Measurements from ENCODE around the gene GNG13. TPM values are rescaled to one million over a fixed set of nuclear protein-coding genes. Genes with fewer than 3 reads are reported as not detected.

The GNG13 gene
- total RNA-seq, 4 donors from 2014 or later: not detected

DNA sequence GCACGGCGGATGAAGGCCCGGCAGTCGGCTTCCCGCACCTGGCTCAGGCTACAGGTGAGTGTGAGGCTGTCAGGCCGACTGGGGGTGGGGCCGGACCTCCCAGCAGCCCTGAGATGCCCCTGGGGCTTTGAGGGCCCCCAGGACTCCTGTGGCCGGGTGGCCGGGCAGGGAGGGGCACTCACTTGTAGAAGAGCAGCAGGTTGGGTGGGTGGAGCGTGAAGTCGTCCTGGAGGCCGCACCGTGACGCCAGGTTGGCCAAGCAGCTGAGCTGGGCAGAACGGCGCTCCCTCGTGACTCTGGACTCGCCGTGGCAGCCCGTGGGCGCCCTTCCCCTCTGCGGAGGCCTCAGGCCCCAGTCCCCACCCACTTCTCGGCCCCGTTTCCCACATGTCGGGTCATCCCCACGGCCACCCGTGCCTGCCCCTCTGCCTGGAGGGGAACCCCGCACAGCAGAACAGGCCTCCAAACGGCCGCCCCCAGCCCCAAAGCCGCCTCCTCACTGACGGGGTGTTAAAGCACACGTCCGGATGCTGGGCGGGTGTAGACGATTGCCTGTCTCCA is 25.2 kb downstream of the GNG13 start:
- Histone ChIP-seq H3K4me3 (no peak overlapping the region), H3K4me1 (no peaks in the 10 kb centered on the region), H3K9me3 (no peaks in the 10 kb centered on the region), H3K36me3 (no peaks in the 10 kb centered on the region), H3K27ac (no peak overlapping the region), H3K27me3 (peaks cover 58% of the 10 kb centered on the region)
- DNase-seq (ENCODE audit: low spot score in 2 of 2): no peak
- no peak for TF ChIP-seq POLR2AphosphoS5 (IDR thresholded peaks at IDR 0.05)
- TF ChIP-seq POLR2A (IDR thresholded peaks at IDR 0.05): no peak
- TF ChIP-seq, protein P1, sequence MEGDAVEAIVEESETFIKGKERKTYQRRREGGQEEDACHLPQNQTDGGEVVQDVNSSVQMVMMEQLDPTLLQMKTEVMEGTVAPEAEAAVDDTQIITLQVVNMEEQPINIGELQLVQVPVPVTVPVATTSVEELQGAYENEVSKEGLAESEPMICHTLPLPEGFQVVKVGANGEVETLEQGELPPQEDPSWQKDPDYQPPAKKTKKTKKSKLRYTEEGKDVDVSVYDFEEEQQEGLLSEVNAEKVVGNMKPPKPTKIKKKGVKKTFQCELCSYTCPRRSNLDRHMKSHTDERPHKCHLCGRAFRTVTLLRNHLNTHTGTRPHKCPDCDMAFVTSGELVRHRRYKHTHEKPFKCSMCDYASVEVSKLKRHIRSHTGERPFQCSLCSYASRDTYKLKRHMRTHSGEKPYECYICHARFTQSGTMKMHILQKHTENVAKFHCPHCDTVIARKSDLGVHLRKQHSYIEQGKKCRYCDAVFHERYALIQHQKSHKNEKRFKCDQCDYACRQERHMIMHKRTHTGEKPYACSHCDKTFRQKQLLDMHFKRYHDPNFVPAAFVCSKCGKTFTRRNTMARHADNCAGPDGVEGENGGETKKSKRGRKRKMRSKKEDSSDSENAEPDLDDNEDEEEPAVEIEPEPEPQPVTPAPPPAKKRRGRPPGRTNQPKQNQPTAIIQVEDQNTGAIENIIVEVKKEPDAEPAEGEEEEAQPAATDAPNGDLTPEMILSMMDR (IDR thresholded peaks at IDR 0.05): no peak
- no peak for TF ChIP-seq EP300 (IDR thresholded peaks at IDR 0.05)
- WGBS: 51% methylated on average over 21 of the region's 36 CpGs

DNA sequence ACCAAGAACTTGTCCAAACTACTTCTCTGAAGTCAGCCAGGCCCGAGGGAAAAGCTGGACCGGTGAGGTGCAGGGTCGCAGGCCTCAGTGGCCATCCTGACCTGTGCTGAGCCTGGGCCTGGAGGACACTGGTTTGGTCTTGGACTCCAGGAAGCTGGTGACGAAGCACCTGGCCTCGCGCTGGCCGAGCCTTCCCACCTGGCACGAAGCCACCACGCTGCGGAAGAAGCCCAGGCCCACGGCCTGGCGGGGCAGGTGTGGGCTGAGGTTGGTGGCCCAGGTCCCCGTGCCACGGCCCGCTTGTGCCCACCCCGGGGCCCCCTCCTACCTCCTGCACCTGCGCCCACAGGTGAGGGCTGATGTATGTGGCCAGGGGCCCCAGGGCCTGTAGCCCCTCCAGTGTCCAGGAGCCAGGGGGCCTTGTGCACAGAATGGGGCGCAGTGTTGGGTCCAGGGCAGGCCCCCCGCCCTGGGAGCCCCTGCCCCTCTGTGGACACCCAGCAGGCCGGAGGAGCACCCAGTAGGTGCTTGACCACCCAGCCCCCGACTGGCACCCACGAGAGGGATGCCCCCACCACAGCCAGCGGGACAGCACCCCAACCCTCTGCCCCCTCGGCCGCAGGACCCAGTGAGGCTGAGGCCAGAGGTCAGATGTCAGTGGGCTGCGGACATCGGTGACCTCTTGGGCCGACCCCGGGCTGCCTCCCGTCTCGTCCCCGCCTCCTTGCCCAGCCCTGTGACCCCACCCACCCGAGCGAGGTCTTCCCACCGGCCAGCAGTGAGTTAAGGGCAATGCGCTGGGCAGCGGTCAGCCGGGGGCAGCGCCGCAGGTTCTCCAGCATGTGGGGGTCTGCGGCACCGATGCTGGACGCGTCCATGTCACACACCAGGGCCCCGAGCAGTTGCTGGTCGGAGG is 26.2 kb downstream of the GNG13 start:
- peaks cover 56% of the 10 kb centered on the region for H3K27me3 ChIP-seq
- no peaks in the 10 kb centered on the region for H3K36me3 ChIP-seq
- 78% methylated on average over 8 of the region's 46 CpGs for WGBS
- TF ChIP-seq POLR2AphosphoS5 (IDR thresholded peaks at IDR 0.05) (no peak), EP300 (IDR thresholded peaks at IDR 0.05) (no peak), POLR2A (IDR thresholded peaks at IDR 0.05) (no peak)
- TF ChIP-seq, protein P1 (IDR thresholded peaks at IDR 0.05): no peak
- H3K4me1 ChIP-seq: no peaks in the 10 kb centered on the region
- H3K27ac ChIP-seq: no peak overlapping the region
- DNase-seq (ENCODE audit: low spot score in 2 of 2): no peak
- no peaks in the 10 kb centered on the region for H3K9me3 ChIP-seq
- no peak overlapping the region for H3K4me3 ChIP-seq

DNA sequence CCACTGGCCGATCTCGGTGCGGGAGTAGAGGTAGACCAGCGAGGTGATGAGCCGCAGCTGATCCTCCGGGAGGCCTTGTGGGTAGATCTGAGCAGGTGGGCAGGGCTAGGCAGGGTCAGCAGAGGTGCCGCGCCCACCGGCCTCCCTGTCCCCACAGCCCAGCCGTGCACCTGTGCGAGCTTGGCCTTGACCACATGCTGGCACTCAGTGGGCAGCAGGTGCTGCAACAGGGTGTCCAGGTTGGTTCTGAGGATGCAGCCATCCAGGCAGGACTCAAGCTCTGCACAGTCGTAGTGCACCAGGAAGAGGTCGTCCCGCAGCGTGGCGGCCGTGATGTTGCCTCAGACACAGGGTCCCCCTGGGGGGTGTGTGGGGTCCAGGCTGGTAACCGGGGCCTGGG is 27.6 kb downstream of the GNG13 start:
- H3K27me3 ChIP-seq: peaks cover 57% of the 10 kb centered on the region
- H3K27ac ChIP-seq: no peak overlapping the region
- TF ChIP-seq EP300 (IDR thresholded peaks at IDR 0.05): no peak
- TF ChIP-seq POLR2AphosphoS5 (IDR thresholded peaks at IDR 0.05): no peak
- TF ChIP-seq, protein P1 (IDR thresholded peaks at IDR 0.05): no peak
- TF ChIP-seq POLR2A (IDR thresholded peaks at IDR 0.05): no peak
- H3K4me3 ChIP-seq: no peak overlapping the region
- DNase-seq (ENCODE audit: low spot score in 2 of 2): no peak
- H3K36me3 ChIP-seq: no peaks in the 10 kb centered on the region
- WGBS: 93% methylated on average over 11 of the region's 18 CpGs
- peaks cover 6% of the 10 kb centered on the region for H3K4me1 ChIP-seq
- no peaks in the 10 kb centered on the region for H3K9me3 ChIP-seq

DNA sequence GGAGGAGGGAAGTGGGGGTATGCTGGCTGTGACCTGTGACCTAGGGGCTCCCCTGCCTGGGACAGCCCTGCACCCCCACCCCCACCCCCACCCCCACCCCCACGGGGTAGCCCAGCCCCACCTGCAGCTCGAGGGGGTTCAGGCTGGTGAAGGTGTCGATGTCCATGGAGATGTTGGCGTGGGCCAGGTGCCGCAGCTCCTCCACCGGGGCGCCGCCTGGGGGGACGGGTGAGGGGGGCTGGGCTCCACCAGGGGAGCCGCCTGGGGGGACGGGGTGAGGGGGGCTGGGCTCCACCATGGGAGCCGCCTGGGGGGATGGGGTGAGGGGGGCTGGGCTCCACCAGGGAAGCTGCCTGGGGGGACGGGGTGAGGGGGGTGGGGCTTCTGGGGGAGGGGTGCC is 30.1 kb downstream of the GNG13 start:
- Histone ChIP-seq H3K36me3 (no peaks in the 10 kb centered on the region), H3K27me3 (peaks cover 46% of the 10 kb centered on the region), H3K9me3 (no peaks in the 10 kb centered on the region), H3K4me3 (no peak overlapping the region), H3K4me1 (peaks cover 6% of the 10 kb centered on the region), H3K27ac (no peak overlapping the region)
- DNase-seq (ENCODE audit: low spot score in 2 of 2): no peak
- TF ChIP-seq POLR2AphosphoS5 (IDR thresholded peaks at IDR 0.05) (no peak), POLR2A (IDR thresholded peaks at IDR 0.05) (no peak), EP300 (IDR thresholded peaks at IDR 0.05) (no peak)
- TF ChIP-seq, protein P1 (IDR thresholded peaks at IDR 0.05): no peak
- 40% methylated on average over 1 of the region's 13 CpGs for WGBS

DNA sequence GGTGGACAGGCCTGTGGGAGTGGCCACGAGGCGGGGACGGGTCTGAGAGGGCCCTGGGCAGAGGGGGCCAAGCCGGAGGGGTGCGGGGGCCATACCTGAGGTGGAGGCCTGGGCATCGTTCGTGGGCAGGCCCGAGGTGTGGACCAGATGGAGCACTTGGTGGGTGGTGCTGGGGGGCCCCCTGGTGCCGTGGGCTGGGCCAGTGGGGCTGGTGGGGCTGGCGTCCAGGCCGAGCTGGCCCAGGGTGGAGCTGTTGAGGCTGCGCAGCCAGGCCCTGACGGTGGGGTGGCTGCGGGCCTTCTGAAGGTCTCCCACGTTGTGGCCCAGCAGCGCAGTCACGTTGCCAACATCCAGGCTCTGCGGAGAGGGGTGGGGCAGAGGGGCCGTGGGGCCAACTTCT is 30.6 kb downstream of the GNG13 start:
- no peaks in the 10 kb centered on the region for H3K36me3 ChIP-seq
- 64% methylated on average over 13 of the region's 19 CpGs for WGBS
- H3K27ac ChIP-seq: no peak overlapping the region
- H3K4me3 ChIP-seq: no peak overlapping the region
- TF ChIP-seq, protein P1 (IDR thresholded peaks at IDR 0.05): no peak
- TF ChIP-seq POLR2AphosphoS5 (IDR thresholded peaks at IDR 0.05): no peak
- no peak for TF ChIP-seq EP300 (IDR thresholded peaks at IDR 0.05)
- no peak for TF ChIP-seq POLR2A (IDR thresholded peaks at IDR 0.05)
- peaks cover 6% of the 10 kb centered on the region for H3K4me1 ChIP-seq
- peaks cover 46% of the 10 kb centered on the region for H3K27me3 ChIP-seq
- no peak for DNase-seq (ENCODE audit: low spot score in 2 of 2)
- H3K9me3 ChIP-seq: no peaks in the 10 kb centered on the region

All from suprapubic skin (tissue), 4 donors.